Gastrocnemius medialis (tissue), 4 donors: Measurements from ENCODE around the gene TAF3. TPM values are rescaled to one million over a fixed set of nuclear protein-coding genes. Genes with fewer than 3 reads are reported as not detected.

Experiments
- ATAC-seq, 2 donors: fragments of 150-250 bp; one replicate each; pipeline ENCODE4 v1.9.1; 2016
- DNase-seq, 2 donors: peaks; one replicate each; pipeline ENCODE4 v3.0.0-alpha.2; 2019
- H3K27ac ChIP-seq, 4 donors: fragments of 200-600 bp; sonication (generic); 1 replicate in 1 of 4; 2 replicates in 3 of 4; pipeline ENCODE4 v1.5.1; 2016 to 2018; ENCODE audit warnings: mild to moderate bottlenecking in 2 of 4, moderate library complexity in 1 of 4
- H3K27me3 ChIP-seq, 3 donors: fragments of 200-600 bp; sonication (generic) in 2 of 3; 1 replicate in 1 of 3; 2 replicates in 2 of 3; pipeline versions ENCODE4 v1.5.1 to v1.6.0; 2016 to 2019; ENCODE audit warnings: mild to moderate bottlenecking in 1 of 3, moderate library complexity in 1 of 3
- H3K36me3 ChIP-seq, 2 donors: fragments of 200-600 bp; sonication (generic) in 1 of 2; one replicate each; pipeline ENCODE4 v1.5.1; 2017 to 2018
- H3K4me1 ChIP-seq, 2 donors: fragments of 200-600 bp; sonication (generic) in 1 of 2; one replicate each; pipeline ENCODE4 v1.5.1; 2016 to 2017; ENCODE audit warnings: mild to moderate bottlenecking in 2 of 2
- H3K4me3 ChIP-seq, 4 donors: fragments of 200-600 bp; sonication (generic) in 3 of 4; 1 replicate in 1 of 4; 2 replicates in 3 of 4; pipeline ENCODE4 v1.5.1; 2016 to 2019; ENCODE audit warnings: mild to moderate bottlenecking in 2 of 4
- H3K9me3 ChIP-seq, 3 donors: fragments of 200-600 bp; sonication (generic) in 2 of 3; 1 replicate in 1 of 3; 2 replicates in 2 of 3; pipeline ENCODE4 v1.5.1; 2016 to 2019
- POLR2A ChIP-seq, 2 donors: fragments of 450-650 bp; IDR thresholded peaks; one replicate each; pipeline ENCODE4 v1.6.1; 2017; ENCODE audit warnings: antibody characterized with exemption in 2 of 2, mild to moderate bottlenecking in 2 of 2, moderate library complexity in 2 of 2
- in situ Hi-C, 4 donors: fragments of 200-750 bp; cut with MboI; loops; one replicate each; pipeline versions ENCODE4 v1.15.0 to v1.8.0; 2017; ENCODE audit warnings: low sequenced_read_pairs in 4 of 4
- intact Hi-C: fragments of 100-400 bp; cut with DNase I; formaldehyde crosslinking; loops from one replicate; pipeline ENCODE4 v1.15.1; 2023; ENCODE audit warnings: low total_unique reads
- total RNA-seq, 4 donors: library from RNA; depleted of rRNA; stranded (reverse); fragments of >200 nt; gene quantifications; one replicate each; pipeline versions ENCODE4 v1.1.0 to v1.2.3, GENCODE V29; 2016
- TF ChIP-seq, protein P1 (sequence below), 5 experiments: fragments of 450-650 bp in 3 of 5; fragments of 200-600 bp in 2 of 5; sonication (generic) in 2 of 5; IDR thresholded peaks in 4 of 5; conservative IDR thresholded peaks in 1 of 5; 1 replicate in 4 of 5; 2 replicates in 1 of 5; pipeline ENCODE4 v1.5.1; 2016 to 2019; ENCODE audit warnings: antibody characterized with exemption in 5 of 5, mild to moderate bottlenecking in 3 of 5, moderate library complexity in 3 of 5

TAF3 gene
- total RNA-seq, 4 donors from 2014 or later, result 5.0 to 14.8 (median 9.6) TPM

DNA sequence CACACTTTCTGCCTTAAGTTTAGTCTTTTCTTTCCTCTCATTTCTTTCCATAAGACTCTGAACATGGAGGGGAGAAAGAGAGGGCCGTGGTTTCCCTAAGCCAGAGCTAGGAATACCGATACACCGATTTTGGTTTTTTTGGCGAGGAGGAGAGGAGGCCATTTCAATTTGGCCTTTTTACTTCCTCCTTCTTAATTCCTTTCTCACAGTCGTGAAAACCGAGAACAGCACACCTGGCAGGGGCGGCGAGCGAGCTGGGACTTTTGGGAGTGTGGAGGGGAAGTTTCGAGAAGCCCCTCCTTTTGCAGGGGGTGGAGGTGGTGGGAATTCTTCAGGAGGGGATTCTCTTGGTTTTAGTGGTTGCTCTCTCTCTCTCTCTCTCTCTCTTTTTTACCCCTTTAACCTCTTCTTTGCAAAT, 242.4 kb downstream of the TAF3 start:
- intact Hi-C loops, result loop anchor here (10.0 kb wide), 1 partner anchor 304 kb away; no protein-coding TSS in a partner anchor
- in situ Hi-C loops, result no loop called here
- ATAC-seq (no peak), DNase-seq (no peak)
- Histone ChIP-seq H3K9me3 (no peaks in the 10 kb centered on the region), H3K4me1 (no peaks in the 10 kb centered on the region), H3K27me3 (peaks cover 76 to 87% (median 86%) of the 10 kb centered on the region in 3 donors), H3K27ac (no peak overlapping the region), H3K4me3 (no peak overlapping the region), H3K36me3 (no peaks in the 10 kb centered on the region)
- TF ChIP-seq POLR2A (IDR thresholded peaks at IDR 0.05), result no peak
- TF ChIP-seq, protein P1, sequence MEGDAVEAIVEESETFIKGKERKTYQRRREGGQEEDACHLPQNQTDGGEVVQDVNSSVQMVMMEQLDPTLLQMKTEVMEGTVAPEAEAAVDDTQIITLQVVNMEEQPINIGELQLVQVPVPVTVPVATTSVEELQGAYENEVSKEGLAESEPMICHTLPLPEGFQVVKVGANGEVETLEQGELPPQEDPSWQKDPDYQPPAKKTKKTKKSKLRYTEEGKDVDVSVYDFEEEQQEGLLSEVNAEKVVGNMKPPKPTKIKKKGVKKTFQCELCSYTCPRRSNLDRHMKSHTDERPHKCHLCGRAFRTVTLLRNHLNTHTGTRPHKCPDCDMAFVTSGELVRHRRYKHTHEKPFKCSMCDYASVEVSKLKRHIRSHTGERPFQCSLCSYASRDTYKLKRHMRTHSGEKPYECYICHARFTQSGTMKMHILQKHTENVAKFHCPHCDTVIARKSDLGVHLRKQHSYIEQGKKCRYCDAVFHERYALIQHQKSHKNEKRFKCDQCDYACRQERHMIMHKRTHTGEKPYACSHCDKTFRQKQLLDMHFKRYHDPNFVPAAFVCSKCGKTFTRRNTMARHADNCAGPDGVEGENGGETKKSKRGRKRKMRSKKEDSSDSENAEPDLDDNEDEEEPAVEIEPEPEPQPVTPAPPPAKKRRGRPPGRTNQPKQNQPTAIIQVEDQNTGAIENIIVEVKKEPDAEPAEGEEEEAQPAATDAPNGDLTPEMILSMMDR (IDR thresholded peaks at IDR 0.05 in 4 of 5, conservative IDR thresholded peaks at IDR 0.05 in 1 of 5), result no peak

DNA sequence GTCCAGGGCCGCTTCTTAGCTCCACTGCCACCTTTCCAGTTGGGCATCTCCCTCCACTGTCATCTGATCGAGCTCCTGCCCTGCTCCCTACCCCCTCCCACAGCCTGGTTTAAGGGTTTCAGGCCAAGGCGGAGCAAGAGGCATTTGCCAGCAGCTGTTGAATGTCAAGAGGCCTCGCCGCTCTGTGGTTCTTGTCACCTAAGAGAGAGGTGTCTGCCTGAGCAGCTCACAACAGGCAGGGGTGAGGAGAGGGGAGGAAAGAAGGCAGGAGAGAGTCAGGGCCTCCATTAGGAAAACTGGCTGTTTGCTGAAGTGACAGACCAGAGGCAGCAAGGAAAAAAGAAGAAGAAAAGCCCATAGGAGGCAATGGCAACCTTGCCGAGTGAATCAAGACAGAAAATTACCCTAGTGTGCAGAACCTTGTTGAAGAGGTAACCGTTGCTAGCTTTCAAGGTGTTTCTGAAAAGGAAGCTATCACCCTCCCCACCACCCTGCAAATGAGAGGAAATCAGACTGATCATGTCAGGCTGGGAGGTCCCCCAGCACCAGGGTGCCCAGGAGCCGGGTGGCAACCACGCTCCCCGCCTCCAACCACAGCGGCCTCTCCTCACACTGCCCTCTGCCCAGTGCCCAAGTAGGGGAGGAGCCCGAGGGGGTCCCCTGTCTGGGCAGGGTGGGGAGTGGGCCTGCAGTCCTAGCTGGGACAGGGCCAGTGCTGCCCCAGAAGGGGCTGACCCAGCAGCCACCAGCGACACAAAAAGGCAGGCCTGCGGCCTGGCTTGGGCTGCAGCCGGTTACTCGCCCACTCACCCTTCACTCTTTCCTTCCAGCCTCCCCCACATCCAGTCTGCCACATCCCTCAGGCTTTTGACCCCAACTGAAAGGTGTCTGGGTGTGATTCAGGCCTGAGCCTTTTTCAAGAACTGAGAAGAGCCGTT, 243.2 kb downstream of the TAF3 start:
- Histone ChIP-seq H3K4me3 (no peak overlapping the region), H3K36me3 (no peaks in the 10 kb centered on the region), H3K27ac (no peak overlapping the region), H3K4me1 (no peaks in the 10 kb centered on the region), H3K27me3 (peaks cover 68 to 82% (median 78%) of the 10 kb centered on the region in 3 donors), H3K9me3 (no peaks in the 10 kb centered on the region)
- in situ Hi-C loops (no loop called here), intact Hi-C loops (loop anchor here (10.0 kb wide), 1 partner anchor 303 kb away; no protein-coding TSS in a partner anchor)
- no peak for ATAC-seq
- no peak for DNase-seq
- TF ChIP-seq, protein P1 (IDR thresholded peaks at IDR 0.05 in 4 of 5, conservative IDR thresholded peaks at IDR 0.05 in 1 of 5), result no peak
- no peak for TF ChIP-seq POLR2A (IDR thresholded peaks at IDR 0.05)

DNA sequence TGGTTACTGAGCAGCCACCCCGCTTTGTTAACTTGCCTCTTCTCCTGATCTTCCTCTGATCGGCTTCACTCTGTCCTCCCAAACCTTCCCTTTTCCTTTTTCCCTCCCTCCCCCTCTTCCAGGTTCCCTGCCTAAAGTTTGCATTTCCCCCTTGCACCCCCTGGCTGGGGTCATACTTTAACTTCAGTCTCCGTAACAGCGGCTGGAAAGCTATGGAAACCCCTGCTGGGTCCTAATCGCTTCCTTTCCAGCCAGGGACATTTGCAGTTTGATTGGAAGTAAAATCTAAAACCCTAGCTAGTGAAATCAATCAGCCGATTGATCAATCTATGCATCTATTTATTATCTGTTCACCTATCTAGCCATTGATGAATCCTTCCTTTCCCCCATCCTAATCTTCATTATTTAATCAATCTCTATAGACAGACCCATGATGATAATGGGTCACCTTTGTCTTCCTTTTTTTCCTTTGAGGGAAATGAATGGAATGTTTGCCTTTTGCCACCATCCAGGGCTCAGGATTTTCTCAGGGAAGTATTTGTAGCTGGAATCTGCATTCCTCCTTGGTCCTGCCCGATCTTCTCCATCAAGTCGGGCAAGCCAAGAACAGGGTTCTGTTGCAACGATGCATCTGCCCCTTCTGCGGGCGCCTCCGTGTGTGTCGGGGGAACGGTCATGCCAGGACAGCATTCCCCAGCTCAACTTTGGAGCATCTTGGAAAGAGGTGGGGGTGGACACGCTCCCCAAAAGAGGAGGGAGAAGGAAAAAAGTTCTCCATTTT, 245.0 kb downstream of the TAF3 start:
- in situ Hi-C loops, result no loop called here
- H3K27me3 ChIP-seq, result peaks cover 51 to 73% (median 70%) of the 10 kb centered on the region in 3 donors
- H3K4me3 ChIP-seq, result no peak overlapping the region
- ATAC-seq (no peak), DNase-seq (no peak)
- no peaks in the 10 kb centered on the region for H3K4me1 ChIP-seq
- TF ChIP-seq, protein P1 (IDR thresholded peaks at IDR 0.05 in 4 of 5, conservative IDR thresholded peaks at IDR 0.05 in 1 of 5), result no peak
- TF ChIP-seq POLR2A (IDR thresholded peaks at IDR 0.05), result no peak
- no peaks in the 10 kb centered on the region for H3K9me3 ChIP-seq
- H3K36me3 ChIP-seq, result no peaks in the 10 kb centered on the region
- intact Hi-C loops, result loop anchor here (10.0 kb wide), 1 partner anchor 301 kb away; no protein-coding TSS in a partner anchor
- H3K27ac ChIP-seq, result peak overlapping the region in 1 of 4 donors; percentile 29

DNA sequence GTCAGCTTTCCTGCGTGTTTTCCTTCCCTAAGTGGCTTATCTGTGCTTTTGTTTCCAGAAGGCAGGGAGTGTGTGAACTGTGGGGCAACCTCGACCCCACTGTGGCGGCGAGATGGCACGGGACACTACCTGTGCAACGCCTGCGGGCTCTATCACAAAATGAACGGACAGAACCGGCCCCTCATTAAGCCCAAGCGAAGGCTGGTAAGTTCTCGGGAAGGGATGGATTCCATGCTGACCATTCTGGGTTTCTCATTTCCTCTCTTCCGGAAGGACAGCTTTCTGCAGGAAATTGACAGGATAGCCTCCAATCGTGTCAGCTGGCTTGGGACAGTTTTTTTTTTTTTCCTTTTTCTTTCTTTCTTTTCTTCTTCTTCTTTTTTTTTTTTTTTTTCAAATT, 245.6 kb downstream of the TAF3 start:
- in situ Hi-C loops (no loop called here), intact Hi-C loops (loop anchor here (10.0 kb wide), 1 partner anchor 301 kb away; no protein-coding TSS in a partner anchor)
- ATAC-seq (no peak), DNase-seq (no peak)
- Histone ChIP-seq H3K4me1 (no peaks in the 10 kb centered on the region), H3K27ac (peak overlapping the region in 1 of 4 donors; percentile 29), H3K4me3 (no peak overlapping the region), H3K27me3 (peaks cover 45 to 68% (median 66%) of the 10 kb centered on the region in 3 donors), H3K9me3 (no peaks in the 10 kb centered on the region), H3K36me3 (no peaks in the 10 kb centered on the region)
- TF ChIP-seq POLR2A (IDR thresholded peaks at IDR 0.05), result no peak
- TF ChIP-seq, protein P1 (IDR thresholded peaks at IDR 0.05 in 4 of 5, conservative IDR thresholded peaks at IDR 0.05 in 1 of 5), result no peak
